GM12892 (cell line): Measurements from ENCODE around the gene RAPGEF1.

Experiments used
- POLR2A ChIP-seq: IDR thresholded peaks from 2 replicates; pipeline ENCODE4 v1.6.1; 2011; ENCODE audit warnings: low read depth, low read length, control low read depth
- POLR2AphosphoS5 ChIP-seq: IDR thresholded peaks from 2 replicates; pipeline ENCODE4 v1.6.1; 2011; ENCODE audit warnings: low read depth, low read length, control low read depth
- TAF1 ChIP-seq: IDR thresholded peaks from 2 replicates; pipeline ENCODE4 v1.6.1; 2011; ENCODE audit warnings: low read depth, mild to moderate bottlenecking, control low read depth, low read length, borderline replicate concordance

GRCh38 chr9:131578731-131579504 is 161.0 kb downstream of the RAPGEF1 start:
- TF ChIP-seq TAF1 (no peak), POLR2A (peak; percentile 3; the same call in 1 of the 2 replicates), POLR2AphosphoS5 (peak; percentile 19; the same call in 1 of the 2 replicates)
